ENCODE measurements around the gene FAM222A.

FAM222A gene

DNA sequence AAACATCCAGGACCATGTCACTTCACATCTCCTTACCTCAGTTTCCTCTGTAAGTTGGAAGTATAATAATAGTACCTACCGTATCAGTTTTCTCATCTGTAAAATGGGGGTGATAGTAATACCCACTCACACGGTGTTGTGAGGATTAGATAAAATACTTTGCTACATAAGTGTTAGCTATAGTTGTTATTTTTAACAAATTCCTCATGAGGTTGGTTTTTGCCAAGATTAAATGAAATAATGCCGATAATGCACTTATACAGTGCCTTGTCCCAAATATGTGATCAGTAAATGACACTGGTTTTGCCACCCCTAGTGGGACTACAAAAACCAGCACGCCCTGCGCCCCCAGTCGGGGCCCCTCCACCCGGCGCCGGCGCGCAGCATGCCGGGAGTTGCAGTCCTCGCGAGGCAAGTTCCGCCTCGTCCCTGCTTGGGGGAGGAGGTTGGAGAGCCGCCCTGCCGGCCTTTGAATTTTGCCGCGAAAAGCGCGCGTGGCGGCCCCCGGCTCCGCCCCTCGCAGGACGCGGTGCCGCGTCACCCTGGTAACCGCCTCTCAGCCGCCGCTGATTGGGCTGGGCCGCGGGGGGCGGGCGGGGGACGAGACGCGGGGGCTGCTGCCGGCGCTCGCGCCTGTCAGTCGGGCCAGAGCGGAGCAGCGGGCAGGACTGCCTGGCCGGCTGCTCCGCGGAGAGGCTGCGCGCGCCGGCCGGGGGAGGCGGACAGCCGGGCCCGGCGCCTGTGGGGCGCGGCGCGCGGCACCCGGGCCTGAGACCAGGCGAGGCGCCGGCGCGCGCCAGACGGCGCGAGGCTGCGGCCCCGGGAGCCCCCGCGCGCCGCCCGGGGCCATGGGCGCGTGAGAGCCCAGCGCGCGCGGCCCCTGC is at the start of gene FAM222A:
FAM222A (plus strand) TSS at position 639 of the 884 bp plus-strand sequence. CDS start 30,322 bp downstream, outside the sequence.
- DNase-seq = peak; percentile 95

DNA sequence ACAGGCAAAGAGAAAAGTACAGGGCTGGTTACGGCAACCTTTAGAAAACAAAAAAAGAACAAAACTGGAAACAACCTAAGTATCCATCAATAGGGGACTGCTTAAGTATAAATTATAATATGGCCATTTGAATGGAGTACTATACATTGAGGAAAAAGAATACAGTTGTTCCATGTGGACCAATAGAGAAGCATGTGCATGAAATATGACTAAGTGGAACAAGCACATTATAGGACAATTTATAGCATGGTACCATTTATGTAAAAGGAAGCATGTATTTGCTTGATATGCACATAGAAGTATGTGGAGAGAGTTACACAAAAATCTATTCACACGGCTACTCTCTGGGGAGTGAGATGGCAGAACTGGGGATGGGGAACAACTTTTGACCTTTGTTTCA is 49.2 kb upstream of the FAM222A start:
- DNase-seq = no peak

GRCh38 chr12:109666068-109666467 is 47.6 kb upstream of the FAM222A start:
- no peak for DNase-seq

DNA sequence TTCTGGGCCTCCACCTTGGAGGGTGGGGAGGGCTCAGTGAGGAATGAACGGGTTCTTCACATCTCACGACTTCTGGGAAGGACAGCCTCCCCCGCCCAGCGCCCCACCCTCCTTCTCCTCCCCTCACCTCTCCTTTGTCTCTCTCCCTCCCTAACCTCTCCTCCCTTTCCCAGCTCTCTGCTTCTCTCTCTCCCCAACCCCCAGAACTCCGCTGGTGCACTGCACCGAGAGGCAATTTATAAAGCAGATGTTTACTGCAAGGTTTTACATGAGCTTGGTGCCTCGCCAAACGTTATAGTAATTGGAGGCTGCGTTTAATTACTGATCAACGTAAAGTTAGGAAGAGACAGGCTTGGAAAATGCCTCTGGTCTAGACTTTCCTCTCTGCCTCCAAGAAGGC is 42.9 kb upstream of the FAM222A start:
- no peak for DNase-seq

- no peak for DNase-seq
These were observed 42.1 kb upstream of the FAM222A start for GRCh38 chr12:109671502-109671901.

GRCh38 chr12:109673379-109673778 is 40.2 kb upstream of the FAM222A start:
- no peak for DNase-seq

DNA sequence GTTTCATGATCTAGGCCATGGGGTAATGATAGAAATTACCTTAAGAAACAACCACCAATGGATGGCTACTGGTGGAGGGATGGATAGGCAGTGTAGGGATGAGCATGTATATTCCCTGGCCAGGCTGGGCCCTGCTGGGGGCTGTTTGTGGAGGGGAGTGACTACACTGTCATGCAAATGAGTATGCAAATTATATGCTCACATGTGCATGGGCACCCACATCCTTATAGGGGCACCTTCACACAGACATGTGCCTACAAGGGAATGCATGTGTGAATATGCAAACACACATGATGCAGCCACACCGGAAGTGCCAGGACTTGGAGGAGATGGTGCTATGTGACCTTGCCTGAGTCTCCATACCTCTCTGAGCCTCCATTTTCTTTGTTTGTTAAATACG is 39.7 kb upstream of the FAM222A start:
- no peak for DNase-seq

- DNase-seq = no peak
These were observed 38.2 kb upstream of the FAM222A start for GRCh38 chr12:109675411-109675810.

DNA sequence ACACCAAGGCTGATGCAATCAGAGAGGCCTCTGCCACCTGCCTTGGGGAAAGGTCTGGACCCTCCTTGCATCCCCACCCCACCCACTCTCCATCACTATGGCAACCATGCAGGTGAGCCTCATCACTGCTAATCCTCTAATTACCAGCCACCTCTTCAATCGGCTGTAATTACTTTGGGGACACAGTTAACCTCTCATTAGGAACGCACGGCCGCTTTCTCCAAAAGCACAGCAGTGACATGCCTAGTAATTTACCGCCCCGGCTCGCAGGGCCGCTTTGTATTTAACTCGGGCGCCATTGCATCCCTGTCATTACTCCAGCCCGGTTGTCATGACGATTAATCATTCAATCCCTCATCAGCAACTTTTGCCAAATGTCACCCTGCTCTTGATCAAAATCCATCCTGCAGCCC is 36.3 kb upstream of the FAM222A start:
- no peak for DNase-seq

- no peak for DNase-seq
These were observed 34.9 kb upstream of the FAM222A start for GRCh38 chr12:109678719-109679118.

GRCh38 chr12:109679501-109680263 is 33.9 kb upstream of the FAM222A start:
- no peak for DNase-seq

DNA sequence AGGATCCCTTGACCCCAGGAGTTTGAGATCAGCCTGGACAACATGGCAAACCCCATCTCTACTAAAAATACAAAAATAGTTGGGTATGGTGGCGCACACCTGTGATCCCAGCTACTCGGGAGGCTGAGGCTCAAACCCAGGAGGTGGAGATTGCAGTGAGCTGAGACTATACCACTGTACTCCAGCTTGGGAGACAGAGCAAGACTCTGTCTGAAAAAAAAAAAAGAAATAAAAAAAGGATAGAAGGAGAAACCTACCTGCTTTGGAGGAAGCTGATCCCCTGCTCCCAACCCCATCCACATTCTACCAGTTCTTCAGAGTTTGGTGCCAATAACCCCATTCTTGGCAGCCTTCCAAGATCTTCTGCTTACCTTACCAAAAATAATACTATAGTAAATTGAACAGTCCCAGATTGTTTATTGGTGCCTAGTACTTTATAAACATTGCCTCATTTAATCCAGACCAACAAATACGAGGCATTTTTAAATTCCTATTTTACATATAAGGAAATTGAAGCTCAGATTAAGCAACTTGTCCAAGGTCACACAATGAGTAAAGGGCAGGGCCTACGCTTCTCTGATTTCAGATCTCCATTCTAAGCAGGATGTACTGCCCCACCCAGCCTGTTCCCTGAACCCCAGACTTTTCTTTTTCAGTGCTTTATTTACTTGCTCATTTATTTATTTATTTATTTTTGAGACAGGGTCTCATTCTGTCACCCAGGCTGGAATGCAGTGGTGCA is 33.2 kb upstream of the FAM222A start:
- DNase-seq = peak; percentile 22

- DNase-seq = no peak
These were observed 31.5 kb upstream of the FAM222A start for GRCh38 chr12:109681986-109682707.

- no peak for DNase-seq
These were observed 30.9 kb upstream of the FAM222A start for GRCh38 chr12:109682708-109683060.

GRCh38 chr12:109683316-109683715 is 30.3 kb upstream of the FAM222A start:
- no peak for DNase-seq

DNA sequence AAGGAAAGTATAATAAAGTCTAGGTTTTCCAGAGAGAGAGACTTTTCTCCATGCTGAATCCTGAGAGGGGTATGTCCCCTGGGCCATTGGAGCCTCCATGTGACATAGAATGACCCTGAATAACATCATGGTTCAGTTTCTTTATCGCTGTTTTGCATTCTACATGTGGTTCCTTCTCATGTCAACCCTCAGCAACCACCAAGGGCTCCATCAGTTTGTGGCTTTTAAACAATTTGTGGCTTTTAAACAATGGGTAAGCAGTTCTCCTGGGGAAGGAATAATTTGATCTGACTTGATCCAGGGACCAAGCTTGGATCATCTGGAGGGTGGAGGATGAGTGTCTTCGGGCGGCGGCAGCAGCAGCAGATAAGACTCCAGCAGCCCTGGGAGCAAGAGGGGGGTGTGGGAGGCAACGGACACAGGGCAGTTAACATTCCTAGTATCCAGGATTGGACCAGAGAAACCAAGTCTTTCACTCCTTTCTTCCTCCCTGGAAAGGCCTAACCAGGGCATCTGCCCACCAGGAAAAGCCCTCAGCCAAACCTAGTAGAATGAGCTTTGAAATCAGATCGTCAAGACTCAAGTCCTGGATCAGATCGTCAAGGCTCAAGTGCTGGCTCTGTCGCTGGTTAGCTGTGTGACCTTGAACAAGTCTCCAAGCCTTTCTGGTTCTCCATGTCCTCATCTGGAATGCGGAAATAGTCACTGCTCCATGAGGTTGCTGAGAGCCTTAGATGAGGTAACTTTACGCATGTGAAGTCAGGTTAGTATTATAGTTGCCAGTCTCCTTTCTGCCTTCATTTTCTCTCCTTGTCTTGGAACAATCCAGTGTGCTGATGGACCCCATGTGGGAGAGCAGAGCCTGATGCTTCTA is 27.8 kb upstream of the FAM222A start:
- DNase-seq = peak; percentile 26

- no peak for DNase-seq
These were observed 27.1 kb upstream of the FAM222A start for GRCh38 chr12:109686523-109686922.

DNA sequence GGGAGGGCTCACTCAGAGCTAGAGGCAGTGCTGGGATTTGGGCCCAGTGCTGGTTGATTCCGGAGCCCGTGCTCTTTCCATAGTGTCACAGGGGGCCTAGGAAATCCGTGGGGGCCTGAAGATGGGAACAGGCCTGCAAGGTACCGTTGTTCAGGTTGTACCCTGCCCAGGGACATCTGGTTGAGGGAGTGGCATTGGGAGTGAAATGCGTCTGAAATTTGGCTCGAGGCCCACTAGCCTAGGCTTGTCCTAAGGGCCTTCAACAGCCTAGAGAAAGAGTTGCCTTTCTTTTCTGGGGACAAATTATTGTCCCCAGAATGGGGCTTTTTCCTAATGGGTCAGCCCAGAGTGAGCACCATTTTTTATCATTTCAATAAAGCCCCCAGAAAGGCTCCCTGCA is 26.4 kb upstream of the FAM222A start:
- peak; percentile 33 for DNase-seq

DNA sequence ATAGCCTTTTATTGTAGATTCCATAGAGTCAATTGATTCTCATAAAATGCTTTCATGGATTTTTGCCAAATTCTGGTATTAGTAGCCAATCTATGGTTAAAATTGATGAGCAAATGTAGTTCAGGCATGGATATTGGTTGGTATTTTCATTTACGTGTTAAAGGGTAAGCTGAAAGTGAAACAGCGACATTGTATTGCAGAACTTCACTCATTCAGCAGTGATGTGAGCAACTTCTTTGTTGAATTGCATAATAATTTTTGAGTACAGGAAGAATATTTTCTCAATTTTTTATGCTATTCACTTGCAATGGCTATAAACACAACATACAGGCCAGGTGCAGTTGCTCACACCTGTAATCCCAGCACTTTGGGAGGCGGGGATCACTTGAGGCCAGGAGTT is 24.2 kb upstream of the FAM222A start:
- DNase-seq = no peak

GRCh38 chr12:109693160-109693559 is 20.5 kb upstream of the FAM222A start:
- no peak for DNase-seq
